GM21367 (cell line): ENCODE results near the gene HSPBAP1.

Source experiments
- ATAC-seq: cut with Tn5 transposase; IDR thresholded peaks from one replicate; pipeline ENCODE4 v1.9.1; 2021; ENCODE audit not compliant: unreplicated experiment

The HSPBAP1 gene

DNA sequence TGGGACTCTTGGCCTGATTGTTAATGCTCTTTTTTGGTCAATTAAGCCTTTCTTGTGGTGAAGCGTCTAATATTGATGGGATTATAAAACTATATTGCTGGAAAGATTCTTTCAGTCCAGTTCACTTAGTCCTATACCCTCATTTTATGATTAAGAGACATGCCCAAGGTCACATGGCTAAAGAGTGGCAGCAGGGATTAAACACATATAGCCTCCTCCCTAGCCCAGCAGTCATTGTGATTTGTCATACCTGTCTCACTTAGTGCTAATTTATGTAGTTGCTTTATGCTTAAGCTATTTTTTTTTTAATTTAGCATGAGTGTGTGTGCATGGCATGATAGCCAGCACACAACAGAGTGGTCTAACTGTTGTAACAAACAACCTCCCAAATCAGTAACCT, 103.5 kb downstream of the HSPBAP1 start:
- no peak for ATAC-seq
